Activated gamma-delta T cell treated with Interleukin-2 at 50 U/mL for 16 hours (primary cell): ENCODE measurements around the gene DNASE2B.

ENCODE experiments used
- DNase-seq: peaks from one replicate; pipeline ENCODE4 v3.0.0-alpha.2; 2020

Gene DNASE2B

GRCh38 chr1:84376000-84376910, 22.0 kb upstream of the DNASE2B start:
- no peak for DNase-seq

GRCh38 chr1:84377480-84378095, 20.7 kb upstream of the DNASE2B start:
- DNase-seq, result no peak

GRCh38 chr1:84379138-84379916, 19.0 kb upstream of the DNASE2B start:
- DNase-seq, result no peak

GRCh38 chr1:84379917-84380180, 18.4 kb upstream of the DNASE2B start:
- DNase-seq, result no peak

- no peak for DNase-seq
These were observed 16.2 kb upstream of the DNASE2B start for GRCh38 chr1:84382127-84382526.

GRCh38 chr1:84385347-84385746, 12.9 kb upstream of the DNASE2B start:
- DNase-seq, result no peak

GRCh38 chr1:84386716-84387479, 11.4 kb upstream of the DNASE2B start:
- DNase-seq, result no peak

GRCh38 chr1:84387480-84388163, 10.7 kb upstream of the DNASE2B start:
- DNase-seq, result no peak

- no peak for DNase-seq
These were observed 8.1 kb upstream of the DNASE2B start for GRCh38 chr1:84390226-84390625.

GRCh38 chr1:84401156-84401555, 2.9 kb downstream of the DNASE2B start:
- DNase-seq, result no peak

GRCh38 chr1:84402060-84402459, 3.8 kb downstream of the DNASE2B start:
- DNase-seq, result no peak

GRCh38 chr1:84402501-84402900, 4.2 kb downstream of the DNASE2B start:
- no peak for DNase-seq

- DNase-seq, result no peak
These were observed 5.1 kb downstream of the DNASE2B start for GRCh38 chr1:84403347-84403746.

GRCh38 chr1:84406346-84406861, 8.1 kb downstream of the DNASE2B start:
- no peak for DNase-seq

GRCh38 chr1:84407524-84407923, 9.2 kb downstream of the DNASE2B start:
- DNase-seq, result no peak

GRCh38 chr1:84407958-84408422, 9.7 kb downstream of the DNASE2B start:
- DNase-seq, result no peak

- no peak for DNase-seq
These were observed 11.6 kb downstream of the DNASE2B start for GRCh38 chr1:84409888-84410287.

- DNase-seq, result no peak
These were observed 12.2 kb downstream of the DNASE2B start for GRCh38 chr1:84410328-84411095.

GRCh38 chr1:84412316-84412942, 14.1 kb downstream of the DNASE2B start:
- no peak for DNase-seq

- DNase-seq, result no peak
These were observed 17.1 kb downstream of the DNASE2B start for GRCh38 chr1:84415396-84415795.

GRCh38 chr1:84422909-84423308, 24.6 kb downstream of the DNASE2B start:
- no peak for DNase-seq
